Stimulated activated CD4-positive, alpha-beta T cell treated with anti-CD3 and anti-CD28 coated beads, Interleukin-15, amount 100 ng/mL, for 48 hours (primary cell): ENCODE data around the gene SMCO3.
"Not testable (repeated sequence)": the region's sequence is repeated elsewhere in the genome, so short reads cannot be mapped to it uniquely, and the experiment has no call there.

Experiments used
- DNase-seq, 2 donors: peaks; one replicate each; pipeline ENCODE4 v3.0.0-alpha.2; 2020; ENCODE audit warnings: low read depth in 2 of 2

Gene SMCO3

DNA sequence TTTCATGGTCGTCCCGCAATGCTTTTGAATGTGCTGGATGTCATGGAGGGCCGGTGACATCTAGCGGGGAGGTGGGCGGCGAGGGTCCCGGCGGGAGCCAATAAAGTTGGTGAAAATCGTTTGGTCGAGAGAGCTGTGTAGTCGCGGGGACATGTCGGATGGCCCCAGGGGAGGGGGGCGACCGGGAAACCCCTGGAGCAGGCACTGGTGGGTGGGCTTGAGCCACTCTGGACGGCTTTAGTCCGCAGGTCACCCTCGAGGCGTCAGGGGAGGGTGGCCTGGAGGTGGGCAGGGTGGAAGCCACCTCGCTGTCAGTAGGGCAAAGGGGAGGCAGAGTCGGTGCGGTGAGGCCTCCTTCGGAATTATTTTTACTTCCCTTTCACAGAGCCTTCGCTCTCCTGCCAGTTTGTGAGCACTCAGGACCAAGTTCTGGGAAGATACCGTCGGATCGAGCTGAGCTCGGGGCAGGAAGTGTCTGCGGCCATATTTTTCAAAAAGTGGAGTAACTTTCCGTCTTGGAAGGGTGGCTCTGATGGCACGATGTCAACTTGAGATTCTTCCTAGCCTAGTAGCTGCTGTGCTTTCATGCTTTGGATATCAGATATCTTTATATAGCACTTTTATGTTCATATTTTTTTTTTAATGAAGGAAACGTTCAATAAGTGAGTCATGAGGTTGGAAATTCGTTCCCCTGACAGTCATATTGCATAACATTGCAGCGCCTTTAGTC lies 38.9 kb downstream of the SMCO3 start:
- DNase-seq = no peak

- DNase-seq = peak; percentile 85 to 91
These were observed 39.7 kb downstream of the SMCO3 start for GRCh38 chr12:14774074-14774905.

DNA sequence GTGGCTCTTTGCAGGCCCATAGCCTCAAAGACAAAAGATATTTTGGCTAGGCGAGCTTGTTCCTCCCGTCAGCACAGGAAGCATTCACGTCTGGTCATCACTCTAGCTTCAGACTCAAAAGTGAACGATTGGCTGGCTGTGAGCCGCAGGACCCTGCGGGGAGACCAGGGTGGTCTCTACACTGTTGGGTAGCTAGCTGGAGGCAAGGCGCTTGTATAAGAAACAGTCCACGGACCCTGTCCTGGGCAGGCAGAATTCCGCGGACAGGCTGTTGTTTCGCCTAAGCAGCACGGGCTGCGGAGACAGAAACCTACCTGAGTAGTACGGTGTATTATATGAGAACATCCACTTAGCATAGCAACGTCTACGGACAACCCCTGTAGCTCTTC lies 40.3 kb downstream of the SMCO3 start:
- DNase-seq = no peak

DNA sequence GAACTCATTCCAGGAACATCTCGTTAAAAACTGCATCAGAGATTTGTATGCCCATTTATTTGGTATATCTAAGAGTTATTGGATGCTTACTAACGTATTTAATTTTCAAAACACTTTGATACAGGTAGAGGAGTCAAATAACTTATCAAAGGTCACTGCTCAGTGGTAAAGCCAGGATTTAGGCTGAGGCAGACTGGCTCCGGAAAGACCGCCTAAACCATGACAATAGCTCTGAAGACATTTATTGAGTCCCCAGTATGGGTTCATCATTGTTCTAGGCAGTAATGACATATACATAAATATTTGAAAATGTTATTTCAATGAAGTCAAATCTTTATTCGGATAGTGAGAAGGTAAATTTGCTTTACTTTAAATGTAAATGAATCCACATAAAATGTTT lies 41.0 kb downstream of the SMCO3 start:
- DNase-seq = no peak

DNA sequence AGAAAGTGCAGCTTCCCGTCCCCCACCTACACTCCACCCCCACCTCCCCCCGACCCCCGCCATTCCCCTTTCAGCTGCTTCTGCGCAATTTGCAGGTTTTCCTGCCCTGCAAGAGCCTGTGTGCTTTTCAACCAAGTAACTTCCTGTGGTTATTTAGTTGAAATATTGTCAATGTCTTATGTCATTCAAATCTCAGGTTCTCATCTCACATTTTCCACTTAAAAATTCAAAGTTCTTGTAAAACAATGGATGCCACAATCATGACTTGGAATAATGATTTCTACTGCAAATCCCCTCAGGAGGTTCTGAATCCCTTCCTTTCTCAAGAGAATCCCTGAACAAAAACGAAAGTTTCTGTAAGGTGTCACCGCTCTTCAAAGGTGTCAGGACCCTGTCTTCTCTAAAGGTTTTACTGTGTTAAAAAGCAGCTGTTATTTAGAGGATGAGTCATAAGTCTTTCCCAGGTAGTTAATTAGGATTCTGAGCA lies 42.3 kb downstream of the SMCO3 start:
- no peak for DNase-seq

DNA sequence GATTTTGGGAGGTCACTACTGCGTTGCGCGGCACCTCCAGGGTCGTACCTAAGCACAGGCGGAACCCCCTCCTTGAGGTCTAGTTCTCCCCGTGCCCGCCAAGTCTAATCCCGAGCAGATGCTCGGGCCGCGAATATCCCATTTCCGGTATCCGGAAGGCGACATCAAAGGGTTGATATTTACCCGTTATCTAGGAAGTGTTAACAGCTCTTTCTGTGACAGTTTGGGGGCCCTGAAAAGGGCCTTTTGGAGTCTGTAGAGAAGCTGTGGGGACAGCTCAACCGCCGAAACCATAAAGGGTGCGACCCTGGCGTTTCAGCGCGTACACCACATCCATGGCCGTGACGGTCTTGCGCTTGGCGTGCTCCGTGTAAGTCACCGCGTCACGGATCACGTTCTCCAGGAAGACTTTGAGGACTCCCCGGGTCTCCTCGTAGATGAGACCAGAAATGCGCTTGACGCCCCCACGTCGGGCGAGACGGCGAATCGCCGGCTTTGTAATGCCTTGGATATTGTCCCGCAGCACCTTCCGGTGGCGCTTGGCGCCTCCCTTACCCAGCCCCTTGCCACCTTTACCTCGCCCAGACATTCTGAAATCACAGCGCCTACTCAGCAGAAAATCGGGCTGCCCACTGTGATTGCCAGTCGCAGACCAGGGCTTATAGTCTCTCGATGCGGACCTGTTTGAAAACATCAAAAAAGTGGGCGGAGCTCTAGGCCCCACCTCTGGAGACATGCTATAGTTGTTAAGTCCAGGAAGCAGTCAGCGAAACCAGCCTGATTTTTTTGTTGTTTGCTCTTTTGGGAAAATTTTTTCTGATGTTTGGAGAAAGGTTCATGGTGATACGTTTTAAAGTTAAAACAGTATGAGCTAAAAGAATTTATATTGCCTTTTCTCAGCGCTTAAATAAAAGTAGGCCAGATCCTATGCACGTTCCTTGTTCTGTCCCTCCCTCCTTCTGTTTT lies 43.2 kb downstream of the SMCO3 start:
- peak; percentile 90 to 93 for DNase-seq

DNA sequence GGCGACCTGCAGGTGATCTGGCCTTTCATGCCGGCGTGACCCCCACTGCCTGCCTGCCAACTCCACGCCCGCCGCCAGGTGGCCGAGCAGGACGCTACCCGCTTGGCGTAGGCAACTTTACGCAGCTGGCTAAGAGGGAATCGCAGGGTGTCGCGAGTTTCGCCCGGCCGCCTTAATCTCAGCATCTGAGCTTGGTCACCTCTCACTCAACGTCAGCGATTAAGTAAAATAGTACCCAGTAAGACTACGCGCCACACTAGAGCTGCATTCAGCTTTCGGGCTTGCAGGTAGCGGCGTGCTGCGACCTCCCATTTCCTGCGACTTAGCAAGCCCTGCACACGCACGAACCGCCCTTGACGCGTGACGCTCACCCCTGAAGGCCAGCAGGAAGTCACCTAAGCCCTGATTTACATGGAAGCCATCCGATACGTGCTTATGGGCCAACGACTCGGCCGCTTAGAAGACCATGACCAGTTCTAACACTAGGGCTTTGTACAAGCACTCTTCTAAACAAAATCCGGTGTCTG lies 44.0 kb downstream of the SMCO3 start:
- peak; percentile 82 to 87 for DNase-seq

- DNase-seq = no peak
These were observed 44.5 kb downstream of the SMCO3 start for GRCh38 chr12:14769466-14769968.

GRCh38 chr12:14768823-14769405 lies 45.1 kb downstream of the SMCO3 start:
- DNase-seq = peak in 1 of 2 donors; percentile 54

GRCh38 chr12:14767617-14768016 lies 46.4 kb downstream of the SMCO3 start:
- DNase-seq = no peak

DNA sequence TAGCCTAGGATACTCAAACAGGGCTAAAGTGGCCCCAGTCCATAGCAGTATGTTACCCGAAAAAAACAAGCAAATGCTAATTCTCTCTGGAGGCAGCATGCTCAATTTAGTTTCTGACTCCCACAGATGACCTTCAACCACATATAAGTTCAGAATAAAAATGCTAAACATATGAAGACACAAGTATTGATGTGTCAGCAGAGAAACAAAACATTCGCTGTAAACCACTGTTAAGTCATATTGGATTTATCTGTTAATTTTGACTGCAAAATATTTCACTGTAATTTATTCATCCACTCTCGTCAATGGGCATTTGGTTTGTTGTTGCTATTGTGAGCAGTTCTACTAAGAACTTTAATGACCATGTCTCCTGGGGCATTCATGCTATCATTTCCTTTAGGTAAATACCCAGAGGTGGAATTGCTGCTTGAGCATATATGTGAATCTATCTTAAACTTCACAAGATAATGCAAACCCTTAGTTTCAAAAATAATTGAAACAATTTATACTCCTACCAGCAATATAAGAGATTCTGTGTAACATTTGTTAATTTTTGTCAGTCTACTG lies 47.2 kb downstream of the SMCO3 start:
- DNase-seq = no peak

- not testable (repeated sequence) for DNase-seq
These were observed 48.0 kb downstream of the SMCO3 start for GRCh38 chr12:14766020-14766419.

DNA sequence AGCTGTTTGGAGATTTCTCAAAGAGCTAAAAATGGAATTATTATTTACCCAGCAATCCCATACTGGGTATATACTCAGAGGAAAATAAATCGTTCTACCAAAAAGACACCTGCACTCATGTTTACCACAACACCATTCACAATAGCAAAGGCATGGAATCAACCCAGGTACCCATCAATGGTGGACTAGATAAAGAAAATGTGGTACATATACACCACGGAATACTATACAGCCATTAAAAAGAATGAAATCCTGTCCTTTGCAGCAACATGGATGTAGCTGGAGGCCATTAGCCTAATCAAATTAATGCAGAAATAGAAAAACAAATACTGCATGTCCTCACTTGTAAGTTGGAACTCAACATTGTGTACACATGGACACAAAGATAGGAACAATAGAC lies 48.6 kb downstream of the SMCO3 start:
- DNase-seq = no peak

- DNase-seq = not testable (repeated sequence)
These were observed 54.2 kb downstream of the SMCO3 start for GRCh38 chr12:14759711-14760280.

GRCh38 chr12:14756334-14757143 lies 57.4 kb downstream of the SMCO3 start:
- DNase-seq = no peak
